Eye (tissue), 1 donor: ENCODE measurements around the gene PLXNB1.
A peak's percentile ranks its signal among the peaks of the same experiment; 100 is the strongest.
"Not testable (repeated sequence)": the region's sequence is repeated elsewhere in the genome, so short reads cannot be mapped to it uniquely, and the experiment has no call there.

Experiments
- DNase-seq: peaks from one replicate; pipeline ENCODE4 v3.0.0-alpha.2; 2015

PLXNB1 gene

DNA sequence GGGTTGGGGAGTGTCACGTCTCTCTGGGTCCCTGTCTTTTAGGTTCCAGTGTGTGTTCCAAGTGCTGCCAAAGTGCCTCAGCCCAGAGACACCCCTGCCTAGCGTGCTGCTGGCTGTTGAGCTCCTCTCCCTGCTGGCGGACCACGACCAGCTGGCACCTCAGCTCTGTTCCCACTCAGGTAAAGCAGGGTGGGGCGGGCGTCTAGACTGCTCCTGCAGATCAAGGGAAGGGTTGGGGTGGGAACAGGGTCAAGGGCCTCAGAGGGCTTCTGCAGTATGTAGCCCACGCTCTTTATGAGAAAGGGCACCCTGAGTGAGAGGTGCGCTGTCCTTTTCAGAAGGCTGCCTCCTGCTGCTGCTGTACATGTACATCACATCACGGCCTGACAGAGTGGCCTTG lies 33.8 kb upstream of the PLXNB1 start:
- DNase-seq: no peak

DNA sequence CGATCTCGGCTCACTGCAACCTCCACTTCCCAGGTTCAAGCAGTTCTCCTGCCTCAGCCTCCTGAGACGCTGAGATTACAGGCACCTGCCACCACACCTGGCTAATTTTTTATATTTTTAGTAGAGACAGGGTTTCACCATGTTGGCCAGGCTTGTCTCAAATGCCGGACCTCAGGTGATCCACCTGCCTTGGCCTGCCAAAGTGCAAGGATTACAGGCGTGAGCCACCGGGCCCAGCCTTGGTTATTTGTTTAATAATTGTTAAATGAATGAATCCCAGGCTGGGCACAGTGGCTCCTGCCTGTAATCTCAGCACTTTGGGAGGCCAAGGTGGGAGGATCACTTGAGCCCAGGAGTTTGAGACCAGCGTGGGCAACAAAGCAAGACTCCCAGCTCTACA lies 31.9 kb upstream of the PLXNB1 start:
- DNase-seq: not testable (repeated sequence)

DNA sequence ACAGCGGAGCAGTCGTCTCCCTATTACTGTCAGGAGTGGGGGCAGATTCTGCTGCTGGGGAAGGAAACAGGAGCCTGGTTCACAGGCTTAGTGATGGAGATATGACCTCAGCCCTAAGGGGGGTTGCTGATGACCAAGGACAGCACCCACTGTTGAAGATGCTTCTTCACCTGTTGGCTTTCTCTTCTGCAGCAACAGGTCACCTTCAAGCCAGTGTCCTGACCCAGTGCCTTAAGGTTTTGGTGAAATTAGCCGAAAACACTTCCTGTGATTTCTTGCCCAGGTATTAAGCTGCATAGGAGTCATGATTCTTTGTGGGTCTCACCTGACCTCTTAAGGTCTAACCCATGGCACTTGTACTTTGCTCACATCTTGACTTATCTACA lies 30.6 kb upstream of the PLXNB1 start:
- DNase-seq: no peak

DNA sequence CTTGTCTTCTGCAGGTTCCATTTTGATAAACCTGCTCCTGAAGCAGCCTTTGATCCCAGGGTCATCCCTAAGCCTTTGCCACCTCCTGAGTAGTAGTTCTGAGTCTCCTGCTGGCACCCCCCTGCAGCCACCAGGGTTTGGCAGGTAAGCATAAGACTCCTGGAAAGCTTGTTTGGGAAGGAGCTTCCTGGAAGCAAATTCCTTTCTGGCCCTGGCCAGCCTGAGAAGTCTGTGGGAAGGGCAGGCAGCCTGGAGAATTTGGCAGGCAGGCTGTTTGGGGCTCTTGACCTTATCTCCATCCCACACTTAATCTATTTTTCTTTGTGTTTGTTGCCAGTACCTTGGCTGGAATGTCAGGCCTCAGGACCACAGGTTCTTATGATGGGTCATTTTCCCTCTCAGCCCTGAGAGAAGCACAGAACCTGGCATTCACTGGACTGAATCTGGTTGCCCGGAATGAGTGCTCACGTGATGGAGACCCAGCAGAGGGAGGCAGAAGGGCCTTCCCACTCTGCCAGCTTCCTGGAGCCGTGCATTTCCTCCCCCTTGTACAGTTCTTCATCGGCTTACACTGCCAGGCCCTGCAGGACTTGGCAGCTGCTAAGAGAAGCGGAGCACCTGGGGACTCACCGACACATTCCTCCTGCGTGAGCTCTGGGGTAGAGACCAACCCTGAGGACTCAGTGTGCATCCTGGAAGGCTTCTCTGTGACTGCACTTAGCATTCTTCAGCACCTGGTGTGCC lies 30.1 kb upstream of the PLXNB1 start:
- no peak for DNase-seq

DNA sequence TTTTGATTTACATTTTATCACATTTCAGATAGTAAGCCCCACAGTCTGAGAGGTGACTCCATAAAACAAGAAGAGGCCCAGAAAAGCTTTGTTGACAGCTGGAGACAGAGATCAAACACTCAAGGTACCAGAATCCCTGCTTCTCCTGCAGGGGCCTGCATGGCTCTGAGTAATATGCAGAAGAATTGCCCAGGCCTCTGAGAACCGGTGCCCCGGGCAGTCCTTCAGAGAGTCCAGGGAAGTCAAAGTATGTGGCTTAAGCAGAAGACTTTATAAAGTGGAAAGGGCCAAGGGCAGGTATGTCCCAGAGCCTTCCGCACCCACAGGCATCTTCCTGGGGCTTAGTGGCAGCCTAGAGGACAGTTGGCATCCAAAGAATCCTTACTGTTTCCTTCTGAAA lies 29.4 kb upstream of the PLXNB1 start:
- no peak for DNase-seq

DNA sequence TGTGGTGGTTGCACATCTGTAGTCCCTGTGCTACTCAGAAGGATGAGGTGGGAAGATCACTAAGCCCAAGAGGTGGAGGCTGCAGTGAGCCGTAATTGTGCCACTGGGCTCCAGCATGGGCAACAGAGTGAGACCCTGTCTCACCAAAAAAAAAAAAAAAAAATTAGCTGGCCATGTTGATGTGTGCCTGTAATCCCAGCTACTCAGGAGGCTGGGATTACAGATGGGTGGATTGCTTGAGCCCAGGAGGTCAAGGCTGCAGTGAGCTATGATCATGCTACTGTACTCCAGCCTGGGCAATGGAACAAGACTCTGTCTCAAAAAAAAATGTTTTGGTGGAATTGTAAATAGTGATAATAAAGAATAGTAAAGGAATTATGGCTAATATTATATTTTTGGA lies 26.6 kb upstream of the PLXNB1 start:
- no peak for DNase-seq

DNA sequence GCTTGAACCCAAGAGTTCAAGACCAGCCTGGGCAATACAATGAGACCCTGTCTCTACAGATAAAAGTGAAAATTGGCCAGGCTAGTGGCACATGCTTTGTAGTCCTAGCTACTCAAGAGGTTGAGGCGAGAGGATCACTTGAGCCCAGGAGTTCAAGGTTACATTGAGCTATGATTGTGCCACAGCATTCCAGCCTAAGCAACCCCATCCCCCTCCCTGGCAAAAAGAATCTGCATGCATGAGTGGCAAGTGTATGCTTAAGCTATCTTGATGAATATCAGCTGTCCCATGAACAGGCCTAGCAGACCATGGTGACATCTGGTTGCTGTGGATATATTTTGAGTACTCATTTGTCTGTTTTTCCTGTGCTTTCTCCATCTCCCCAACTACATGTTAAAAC lies 21.4 kb upstream of the PLXNB1 start:
- no peak for DNase-seq

DNA sequence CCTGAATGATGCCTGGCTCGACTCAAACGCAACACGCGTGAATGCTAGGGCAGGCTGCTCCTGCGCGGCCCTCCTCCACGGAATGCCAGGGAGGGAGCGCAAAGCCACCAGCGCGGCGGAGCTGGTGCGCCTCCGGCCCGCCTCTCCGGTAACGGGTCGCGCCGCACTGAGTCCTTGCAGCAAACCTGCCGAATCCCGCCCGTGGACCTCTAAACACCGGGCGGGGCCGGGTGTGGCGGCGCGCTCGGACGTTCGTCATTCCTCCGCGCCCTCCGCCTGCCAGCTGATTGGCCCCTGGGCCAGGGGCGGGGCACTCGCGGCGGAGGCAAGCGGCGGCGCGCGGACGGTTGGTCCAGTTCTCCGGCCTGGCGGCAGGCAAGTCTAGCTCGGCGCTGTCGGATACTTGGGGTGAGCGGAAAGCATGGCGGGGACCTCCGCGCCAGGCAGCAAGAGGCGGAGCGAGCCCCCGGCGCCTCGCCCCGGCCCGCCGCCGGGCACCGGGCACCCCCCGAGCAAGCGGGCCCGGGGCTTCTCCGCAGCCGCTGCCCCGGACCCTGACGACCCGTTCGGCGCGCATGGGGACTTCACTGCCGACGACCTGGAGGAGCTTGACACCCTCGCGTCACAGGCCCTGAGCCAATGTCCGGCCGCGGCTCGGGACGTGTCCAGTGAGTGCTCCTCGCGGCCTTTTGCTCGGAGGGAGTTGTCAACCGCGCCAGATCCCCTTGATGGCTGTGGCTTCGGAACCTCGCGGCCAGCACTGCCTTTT lies 16.7 kb upstream of the PLXNB1 start, which contains the start of gene ATRIP:
TSS of gene ATRIP (plus strand) at position 313 of the 769 bp plus-strand sequence. CDS start at position 422, 109 bp downstream.
- DNase-seq: peak; percentile 96

DNA sequence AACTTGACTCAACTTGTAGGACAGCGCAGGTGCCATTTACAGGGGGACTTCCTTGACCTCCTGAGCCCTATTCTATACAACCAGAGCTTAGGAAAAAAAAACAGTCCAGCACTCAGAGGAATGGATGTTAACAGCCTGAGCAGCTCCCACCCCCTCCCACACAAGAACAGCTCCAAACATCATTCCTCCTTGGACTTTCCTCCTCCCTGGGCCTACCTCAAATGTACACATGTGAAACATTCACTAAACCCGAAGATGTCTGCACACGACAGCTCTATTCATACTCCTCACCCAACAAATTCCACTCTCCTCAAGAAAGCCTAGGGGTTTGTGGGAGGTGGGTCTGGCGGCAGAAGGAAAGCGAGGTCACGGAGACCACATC lies 16.1 kb upstream of the PLXNB1 start:
- DNase-seq: no peak

DNA sequence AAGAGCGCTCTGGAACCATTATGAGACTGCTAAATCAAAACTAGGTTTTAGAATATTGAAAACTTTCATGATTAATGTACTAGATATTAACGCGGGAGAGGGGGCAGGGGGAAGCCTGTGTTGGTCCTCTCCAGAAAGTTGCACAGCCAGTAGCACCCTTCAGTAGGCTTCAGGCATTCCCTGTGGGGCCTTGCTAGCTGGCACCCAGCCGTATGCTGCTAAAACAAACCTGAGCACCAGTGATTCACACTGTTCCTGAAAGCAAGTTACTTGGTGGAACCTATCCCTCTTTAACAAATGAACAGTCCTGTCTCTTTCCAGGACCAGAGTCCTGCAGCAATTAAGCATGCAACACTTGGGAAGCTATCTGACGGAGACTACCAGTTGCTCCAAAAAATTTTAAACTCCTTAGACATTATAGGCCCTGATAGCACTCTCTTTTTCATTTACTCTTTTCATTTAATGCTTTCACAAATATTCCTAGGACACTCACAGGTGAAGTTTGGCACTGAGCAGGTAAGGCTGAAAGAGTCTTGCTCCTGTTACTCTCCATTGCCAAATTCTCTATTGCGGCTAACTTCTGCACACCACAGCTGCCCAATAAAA lies 15.5 kb upstream of the PLXNB1 start:
- DNase-seq: no peak

DNA sequence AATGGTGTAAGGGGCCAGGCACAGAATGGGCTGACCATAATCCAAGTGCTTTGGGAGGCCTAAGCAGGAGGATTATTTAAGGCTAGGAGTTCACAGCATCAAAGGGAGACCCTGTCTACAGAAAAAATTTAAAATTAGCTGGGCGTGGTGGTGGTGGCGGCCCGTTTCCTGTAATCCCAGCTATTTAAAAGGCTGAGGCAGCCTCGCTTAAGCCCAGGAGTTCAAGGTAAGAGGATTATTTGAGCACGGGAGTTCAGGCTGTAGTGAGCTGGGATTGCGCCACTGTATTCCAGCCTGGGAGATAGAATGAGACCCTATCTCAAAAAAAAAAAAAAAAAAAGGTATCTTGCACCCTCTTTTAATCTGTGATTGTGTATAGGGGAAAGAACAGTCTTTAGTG lies 12.1 kb upstream of the PLXNB1 start:
- no peak for DNase-seq

DNA sequence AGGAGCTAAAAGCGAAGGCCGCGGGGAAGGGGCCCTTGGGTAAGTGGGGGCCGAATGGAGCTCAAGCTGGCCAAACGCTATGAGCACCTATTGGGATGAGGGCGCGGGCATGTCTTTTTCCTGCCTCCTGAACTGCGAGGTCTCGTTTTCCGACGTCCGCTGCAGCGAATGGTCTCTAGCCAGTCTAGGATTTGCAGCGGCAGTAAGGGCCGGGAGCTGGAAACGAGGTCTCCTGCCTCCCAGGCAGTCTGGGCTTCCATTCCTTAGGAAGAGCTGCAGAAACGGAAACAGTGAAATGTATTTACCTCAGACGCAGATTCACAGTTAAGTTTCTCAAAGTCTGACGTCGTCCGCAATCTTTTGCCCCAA lies 10.7 kb upstream of the PLXNB1 start:
- no peak for DNase-seq

DNA sequence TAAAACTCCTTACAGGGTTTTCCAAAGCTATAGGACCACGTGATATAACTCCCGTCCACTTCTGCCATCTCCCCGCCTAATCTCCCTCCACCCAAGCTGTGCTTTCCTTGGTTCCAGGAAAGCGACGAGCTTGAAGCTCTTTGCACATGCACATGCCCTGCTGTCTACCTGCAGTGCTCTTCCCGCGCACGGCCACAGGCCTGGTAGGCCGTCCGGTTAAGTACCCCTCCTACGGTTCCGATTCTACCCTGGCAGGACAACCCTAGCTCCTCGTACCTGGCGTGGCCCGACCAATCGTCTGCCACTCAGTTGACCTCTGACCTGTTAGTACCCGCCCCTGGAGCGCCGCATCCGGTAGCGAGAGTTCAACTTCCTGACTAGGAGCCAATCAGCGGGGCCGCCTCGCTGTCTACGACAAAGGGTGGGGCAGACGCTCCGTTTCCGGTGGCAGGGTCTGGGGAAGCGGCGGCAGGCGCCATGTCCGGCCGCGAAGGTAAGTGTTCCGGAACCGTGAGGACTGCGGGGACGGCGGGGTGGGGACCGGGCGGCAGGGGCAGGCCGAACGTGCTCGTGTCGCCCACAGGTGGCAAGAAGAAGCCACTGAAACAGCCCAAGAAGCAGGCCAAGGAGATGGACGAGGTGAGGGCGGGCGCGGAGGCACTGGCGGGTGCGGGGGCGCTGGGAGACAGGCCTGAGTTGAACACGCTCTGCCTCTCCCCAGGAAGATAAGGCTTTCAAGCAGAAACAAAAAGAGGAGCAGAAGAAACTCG lies 10.1 kb upstream of the PLXNB1 start, which contains the start of the genes CCDC51 and TMA7:
TSS of gene CCDC51 (minus strand) at position 300 of the 770 bp plus-strand sequence. CDS start 4,991 bp downstream, outside the sequence.
TSS of gene TMA7 (plus strand) at position 438 of the 770 bp plus-strand sequence. CDS start at position 478, 40 bp downstream.
- DNase-seq: peak; percentile 99

DNA sequence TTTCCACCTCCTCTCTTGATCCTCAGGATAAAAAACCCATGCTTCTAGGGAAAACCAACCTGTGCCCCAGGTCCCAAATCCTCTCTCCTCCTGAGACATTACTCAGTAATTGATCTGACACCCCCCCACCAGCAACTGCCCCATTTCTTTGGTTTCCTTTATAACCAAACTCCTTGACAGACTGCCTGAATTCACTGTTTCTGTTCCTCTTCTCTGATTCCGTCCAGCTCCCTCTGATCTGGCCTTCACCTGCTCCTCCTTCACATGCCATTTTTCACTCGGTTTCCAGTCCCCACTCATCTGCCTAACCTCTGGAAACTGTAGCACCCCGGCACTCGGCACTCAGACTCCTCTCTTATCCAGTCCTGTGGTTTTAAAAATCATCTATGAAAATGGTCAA lies 7.9 kb upstream of the PLXNB1 start:
- no peak for DNase-seq

DNA sequence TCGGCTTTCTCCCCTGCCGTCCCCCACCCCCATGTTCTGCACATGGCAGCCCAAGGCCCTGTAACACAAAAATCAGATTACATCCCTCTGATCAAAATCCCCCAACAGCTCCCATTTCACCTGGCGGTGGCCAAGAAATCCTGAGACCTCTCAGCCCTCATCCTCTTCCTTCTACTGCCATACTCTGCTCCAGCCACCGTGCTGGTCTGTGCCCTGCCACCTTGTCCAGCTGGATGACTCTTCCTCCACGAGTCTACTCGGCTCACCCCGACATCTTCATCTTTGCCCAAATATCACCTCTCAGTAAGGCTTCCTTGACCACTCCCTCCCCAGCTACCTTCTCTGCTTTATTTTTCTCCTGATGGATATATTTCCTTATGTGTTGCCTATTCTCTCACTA lies 7.0 kb upstream of the PLXNB1 start:
- no peak for DNase-seq

DNA sequence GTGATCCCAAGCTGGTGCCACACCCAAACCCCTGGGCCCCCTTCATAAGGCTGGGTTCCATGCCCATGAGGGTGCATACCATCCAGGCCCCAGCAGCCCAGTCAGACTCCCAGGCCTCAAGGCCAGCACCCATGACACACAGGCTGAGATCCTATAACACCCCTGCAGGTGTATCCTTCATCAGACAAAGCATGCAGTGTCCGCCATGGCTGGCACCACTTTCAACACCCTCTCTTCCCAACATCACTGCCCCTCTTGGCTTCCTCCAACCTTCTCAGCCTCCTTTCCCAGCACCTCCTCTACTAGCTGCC lies 6.5 kb upstream of the PLXNB1 start:
- DNase-seq: no peak

DNA sequence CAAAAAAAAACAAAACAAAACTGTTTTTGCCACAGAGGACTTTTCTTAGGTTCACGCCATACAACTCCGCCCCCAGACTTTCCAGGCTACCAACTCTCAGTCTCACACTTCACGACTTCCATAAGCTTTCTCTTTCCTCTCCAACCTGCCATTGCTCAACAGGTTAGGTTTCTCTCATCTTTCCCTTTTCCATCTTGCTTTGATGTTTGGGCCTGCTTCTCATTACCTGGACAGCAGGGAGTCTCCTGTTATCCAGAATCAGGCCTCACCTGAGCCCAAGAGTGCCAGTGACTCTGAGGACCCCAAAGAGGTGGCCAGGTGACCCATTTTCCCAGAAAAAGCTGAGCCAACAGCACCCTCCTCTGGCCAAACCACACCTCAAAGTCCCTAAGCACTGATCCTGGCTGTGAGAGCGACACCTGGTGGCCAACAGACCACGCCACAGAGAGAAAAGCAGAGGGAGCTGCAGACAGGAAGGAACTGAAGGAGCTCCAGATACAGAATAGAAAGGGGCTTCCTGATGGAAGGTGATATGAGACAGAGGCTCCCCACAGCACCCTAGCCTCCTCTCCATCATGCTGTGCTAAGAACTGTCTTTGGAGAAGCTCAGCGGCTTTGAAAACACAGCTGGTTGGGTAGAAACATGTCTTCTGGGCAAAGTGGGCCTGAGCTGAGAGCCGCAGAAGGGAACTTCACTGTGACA lies 6.0 kb upstream of the PLXNB1 start:
- peak; percentile 96 for DNase-seq

DNA sequence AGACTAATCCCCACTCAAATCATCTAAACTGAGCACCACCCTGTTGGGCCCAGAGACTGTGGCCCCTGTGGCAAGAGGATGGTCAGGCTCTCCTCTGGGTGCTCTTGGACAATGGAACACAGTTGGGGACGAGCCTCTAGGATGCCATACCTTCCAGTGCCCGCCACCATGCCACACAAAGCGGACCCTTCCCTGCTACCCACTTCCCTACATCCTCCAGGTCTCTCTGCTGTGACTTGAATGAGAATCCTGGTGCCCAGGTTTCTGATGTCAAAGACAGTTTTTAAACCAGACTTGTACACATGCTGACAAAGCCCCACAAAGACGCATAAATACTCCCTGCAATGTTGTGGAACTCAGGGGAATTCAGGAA lies 5.3 kb upstream of the PLXNB1 start:
- no peak for DNase-seq

DNA sequence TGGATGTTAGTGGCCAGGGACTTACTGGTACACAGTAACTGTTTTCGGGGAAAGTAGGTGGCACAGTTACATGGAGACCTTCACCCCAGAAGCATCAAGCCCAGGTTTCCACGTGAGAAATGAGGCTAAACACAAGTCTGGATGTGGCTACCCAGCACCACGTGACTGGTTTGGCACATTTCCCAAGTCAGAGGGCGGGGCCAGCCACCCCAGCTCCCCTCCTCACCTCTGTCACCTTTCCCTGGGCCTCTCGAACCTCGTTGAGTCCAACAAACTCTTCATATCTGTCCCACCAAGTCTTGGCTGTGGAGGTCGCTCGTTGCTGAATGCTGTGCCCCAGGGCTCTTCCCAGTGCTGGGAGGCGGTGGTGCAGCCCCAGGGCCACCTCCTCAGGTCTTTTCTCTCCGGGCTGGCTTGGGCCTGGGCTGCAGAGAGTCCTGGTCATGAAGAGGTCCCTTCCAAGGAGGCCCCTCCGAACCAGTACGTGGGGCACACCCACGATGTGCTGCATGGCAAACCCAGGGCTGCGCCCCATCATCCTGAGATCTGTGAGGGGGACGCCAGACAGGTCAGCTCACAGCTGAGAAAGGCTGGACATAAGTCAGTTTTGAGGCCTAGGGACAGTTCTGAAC lies 4.8 kb upstream of the PLXNB1 start:
- no peak for DNase-seq

DNA sequence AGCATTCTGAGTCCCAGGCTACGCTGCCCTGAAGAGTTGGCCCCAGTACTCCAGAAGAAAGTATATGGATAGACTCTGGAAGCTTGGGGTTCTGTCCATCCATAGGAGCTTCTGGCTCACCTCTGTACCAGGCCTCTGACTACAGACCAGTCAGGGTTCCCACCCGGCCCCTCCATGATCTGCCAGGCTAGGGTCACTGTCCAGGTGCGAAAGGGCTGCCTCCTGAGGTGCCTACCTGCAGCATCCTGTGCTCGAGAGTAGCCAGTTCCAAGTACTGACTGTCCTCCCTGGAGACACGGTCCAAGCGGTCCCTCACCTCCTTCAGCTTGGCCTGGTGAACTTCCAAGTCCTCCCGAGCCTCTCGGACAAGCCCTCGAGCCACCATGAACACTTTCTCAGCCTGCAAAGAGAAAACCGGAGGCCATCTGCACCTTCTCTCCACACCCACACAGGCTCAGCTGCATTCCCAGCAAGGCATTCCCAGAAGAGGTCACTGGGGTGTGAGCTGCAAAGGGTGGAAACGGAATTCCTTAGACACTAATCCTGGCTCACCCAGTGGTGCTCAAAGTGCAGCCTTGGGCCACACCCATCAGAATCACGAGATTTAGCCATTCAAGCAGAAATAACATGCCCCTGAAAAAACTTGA lies 3.7 kb upstream of the PLXNB1 start:
- DNase-seq: peak; percentile 67
